NCI-H2171 (cell line): ENCODE results near the gene FATE1.
A peak's percentile ranks its signal among the peaks of the same experiment; 100 is the strongest.

Experiments used
- DNase-seq: peaks from one replicate; lab custom pipeline; 2025; lab: John Stamatoyannopoulos, UW

FATE1 gene

GRCh38 chrX:151743651-151744470 is 28.0 kb downstream of the FATE1 start:
- DNase-seq, result no peak

- DNase-seq, result no peak
Measured at GRCh38 chrX:151745651-151746050, 29.8 kb downstream of the FATE1 start.

- DNase-seq, result no peak
Measured at GRCh38 chrX:151746502-151746901, 30.7 kb downstream of the FATE1 start.

DNA sequence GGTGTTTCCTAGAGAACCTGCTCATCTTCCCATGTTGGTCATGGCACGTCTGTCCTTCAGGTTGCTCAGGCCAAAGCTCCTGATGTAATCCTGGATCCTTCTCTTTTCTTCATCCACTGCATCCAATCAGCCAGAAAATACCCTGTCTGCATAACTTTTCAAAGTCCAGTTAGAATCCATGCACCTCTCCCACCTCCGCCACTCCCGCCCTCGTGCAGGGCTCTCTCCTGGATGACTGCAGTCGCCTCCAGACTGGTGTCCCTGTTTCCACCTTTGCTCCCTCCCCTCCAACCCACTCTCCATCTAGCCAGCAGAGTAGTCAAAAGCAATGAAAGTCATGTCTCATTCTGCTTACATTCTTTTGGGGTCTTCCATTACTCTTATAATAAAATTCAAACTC is 34.7 kb downstream of the FATE1 start:
- DNase-seq, result no peak

- no peak for DNase-seq
Measured at GRCh38 chrX:151752847-151753246, 37.0 kb downstream of the FATE1 start.

- DNase-seq, result peak; percentile 23
Measured at GRCh38 chrX:151753313-151754046, 37.6 kb downstream of the FATE1 start.

DNA sequence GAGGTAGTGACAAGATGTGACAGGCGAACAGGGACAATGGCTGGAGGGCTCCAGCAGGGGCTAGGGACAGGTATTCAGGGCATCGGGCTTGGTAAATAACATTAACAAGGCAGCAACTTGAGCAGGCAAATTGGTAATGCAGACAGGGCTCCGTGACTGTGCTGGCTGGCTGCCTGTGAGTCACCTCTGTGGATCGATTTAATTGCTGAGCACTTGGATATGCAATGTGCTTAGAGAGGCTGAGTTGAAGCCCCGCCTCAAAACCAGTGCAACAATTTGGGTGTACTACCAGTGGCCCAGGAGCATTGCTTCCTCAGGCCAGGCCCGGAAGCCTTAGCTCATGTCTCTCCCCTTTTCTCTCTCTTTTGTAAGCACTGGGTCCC is 38.2 kb downstream of the FATE1 start:
- DNase-seq, result peak; percentile 29

- peak; percentile 3 for DNase-seq
Measured at GRCh38 chrX:151754641-151755215, 38.9 kb downstream of the FATE1 start.

DNA sequence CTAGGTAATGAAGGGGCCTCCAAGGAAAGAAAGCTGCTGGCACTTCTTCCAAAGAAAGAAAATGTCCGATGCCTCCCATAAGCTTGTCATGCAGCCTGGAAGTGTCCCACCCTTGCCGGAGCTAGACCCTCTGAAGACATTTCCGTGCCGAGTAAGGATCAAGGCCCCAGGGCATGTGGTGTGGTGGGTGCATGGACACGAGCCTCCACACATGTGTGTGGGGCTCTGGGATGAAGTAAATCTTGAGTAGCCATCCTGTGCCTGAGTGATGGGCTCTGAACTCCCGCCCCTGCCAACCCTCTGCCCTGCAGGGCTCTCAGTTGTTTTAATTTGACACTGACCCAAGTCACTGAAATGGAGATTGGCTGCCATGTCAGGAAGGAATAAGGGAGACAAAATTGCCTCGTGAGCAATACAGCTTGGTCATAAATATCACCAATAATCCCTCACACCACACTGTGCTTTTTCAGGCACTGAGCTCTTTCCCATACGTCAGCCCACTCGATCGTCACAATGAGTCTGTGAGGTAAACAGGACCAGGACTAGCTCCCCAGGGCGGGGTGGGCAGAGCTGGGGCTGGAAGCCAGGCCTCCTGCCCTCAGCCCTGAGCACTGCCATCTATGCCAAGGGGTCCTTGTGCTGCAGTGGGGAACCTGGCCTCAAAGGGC is 43.3 kb downstream of the FATE1 start:
- DNase-seq, result no peak

- no peak for DNase-seq
Measured at GRCh38 chrX:151762802-151763201, 47.0 kb downstream of the FATE1 start.

- no peak for DNase-seq
Measured at GRCh38 chrX:151763711-151764110, 47.9 kb downstream of the FATE1 start.

DNA sequence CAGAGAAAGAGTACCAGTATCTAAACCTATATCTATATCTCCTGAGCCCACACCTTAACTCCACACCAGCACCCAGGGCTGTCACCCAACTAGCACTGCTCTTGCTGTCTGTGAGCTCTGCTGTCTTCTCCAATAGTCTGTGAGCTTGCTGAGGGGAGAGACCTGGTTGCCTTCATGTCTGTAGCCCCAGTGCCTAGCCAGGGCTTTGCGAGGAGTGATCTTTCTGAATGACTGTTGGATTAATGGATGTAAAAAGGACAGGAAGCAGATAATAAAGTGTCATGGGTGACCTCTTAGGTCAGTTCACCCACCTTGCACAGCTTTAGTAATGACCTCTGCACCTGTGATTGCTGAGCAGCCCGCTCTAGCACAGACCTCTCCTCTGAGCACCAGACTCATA is 49.2 kb downstream of the FATE1 start:
- DNase-seq, result no peak

DNA sequence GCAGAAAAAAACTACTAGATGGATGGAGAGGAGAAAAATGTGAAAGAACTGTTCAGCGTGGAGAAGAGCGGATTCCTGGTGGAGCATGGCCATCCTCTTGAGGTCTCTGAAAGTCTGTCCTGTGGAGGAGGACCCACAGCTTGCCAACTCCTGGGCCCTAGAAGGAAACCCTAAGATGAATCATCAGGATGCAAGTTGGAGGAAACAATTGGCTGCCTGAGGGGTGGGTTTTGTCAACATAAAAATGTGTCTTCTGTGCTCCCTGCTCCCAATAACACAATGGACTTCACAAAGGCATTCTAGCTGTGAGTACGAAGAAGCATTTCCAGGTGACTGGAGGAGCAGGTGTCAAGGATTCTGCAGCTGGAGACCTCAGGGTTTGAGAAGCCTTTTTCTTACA is 55.9 kb downstream of the FATE1 start:
- DNase-seq, result no peak
